GM19463 (cell line): ENCODE measurements around the gene AP3M1.

Source experiments
- ATAC-seq: cut with Tn5 transposase; IDR thresholded peaks from one replicate; pipeline ENCODE4 v1.9.1; 2021; ENCODE audit warnings: mild to moderate bottlenecking, moderate library complexity; ENCODE audit not compliant: unreplicated experiment

AP3M1 gene

GRCh38 chr10:74081192-74081803 is 69.3 kb downstream of the AP3M1 start:
- no peak for ATAC-seq

- ATAC-seq: no peak
These were observed 70.6 kb downstream of the AP3M1 start for GRCh38 chr10:74079936-74080590.

GRCh38 chr10:74079028-74079935 is 71.3 kb downstream of the AP3M1 start:
- no peak for ATAC-seq

GRCh38 chr10:74078037-74078436 is 72.6 kb downstream of the AP3M1 start:
- peak; percentile 75 for ATAC-seq

DNA sequence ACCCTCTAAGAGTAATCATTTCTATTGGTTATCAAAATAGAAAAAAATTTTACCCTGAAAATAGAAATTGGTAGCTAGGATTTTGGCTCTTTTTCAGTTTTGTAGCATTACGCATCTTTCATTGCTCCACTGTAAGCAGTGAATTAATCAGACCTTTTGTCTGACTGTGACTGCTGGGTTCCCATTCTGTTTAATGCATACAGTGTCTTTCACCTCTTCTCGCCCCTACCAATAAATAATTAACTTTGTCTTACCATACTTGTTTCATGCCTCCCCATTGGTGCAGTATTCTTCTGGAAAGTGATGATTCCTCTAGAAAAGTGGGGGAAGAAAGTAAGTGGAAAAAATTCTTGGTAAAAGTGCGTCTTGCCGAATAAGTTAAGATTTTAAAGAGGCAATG is 73.2 kb downstream of the AP3M1 start:
- ATAC-seq: no peak

- no peak for ATAC-seq
These were observed 73.7 kb downstream of the AP3M1 start for GRCh38 chr10:74076961-74077360.

DNA sequence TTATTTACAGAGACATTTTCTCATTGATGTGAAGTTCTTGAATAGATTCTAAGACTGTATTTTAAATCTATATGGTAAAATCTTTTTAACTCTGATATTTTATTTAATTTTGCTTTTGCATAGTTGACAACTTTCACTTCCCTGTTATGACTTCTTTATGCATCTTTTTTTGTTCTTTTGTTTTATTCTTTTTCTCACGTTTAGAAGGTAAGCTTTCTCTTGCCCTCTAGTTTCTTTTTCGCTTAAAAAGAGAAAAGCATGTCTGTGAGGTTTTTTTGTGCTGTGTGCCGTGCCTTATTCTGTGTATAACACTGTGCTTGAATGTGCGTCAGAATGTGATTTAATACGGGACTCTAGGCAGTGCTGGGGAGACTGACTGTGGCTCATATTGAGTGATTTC is 74.7 kb downstream of the AP3M1 start:
- ATAC-seq: no peak

- ATAC-seq: no peak
These were observed 78.1 kb downstream of the AP3M1 start for GRCh38 chr10:74072503-74072902.

- ATAC-seq: no peak
These were observed 79.5 kb downstream of the AP3M1 start for GRCh38 chr10:74071157-74071556.
